ENCODE data around the gene TBCK. TPM values are rescaled to one million over a fixed set of nuclear protein-coding genes. Genes with fewer than 3 reads are reported as not detected.

Gene TBCK
- polyA plus RNA-seq, 6 donors from 2014 or later, result 11.3 to 34.9 (median 22.2) TPM

DNA sequence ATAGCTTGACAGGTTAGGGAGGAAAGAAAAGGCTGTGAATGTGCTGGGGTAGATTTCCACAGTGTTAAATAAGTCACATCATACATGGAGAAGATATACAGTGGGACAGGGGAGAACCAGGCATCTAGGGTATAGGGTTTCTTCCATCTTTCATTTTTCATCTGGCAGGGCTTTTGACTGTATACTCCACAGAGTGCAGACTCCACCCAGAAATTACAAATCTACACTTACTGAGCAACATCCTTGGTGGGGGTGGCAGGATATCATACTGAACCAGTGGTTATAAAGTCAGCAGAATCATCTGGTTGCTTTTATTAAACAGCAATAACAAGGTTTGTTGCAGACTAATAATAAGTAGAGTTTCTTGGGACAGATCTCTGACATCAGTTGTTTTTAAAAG is 266.5 kb downstream of the TBCK start:
- peaks cover 8 to 18% of the 10 kb centered on the region in 2 donors for H3K36me3 Mint-ChIP-seq
- no peaks in the 10 kb centered on the region for H3K9me3 Mint-ChIP-seq
- no peaks in the 10 kb centered on the region for H3K4me1 Mint-ChIP-seq

DNA sequence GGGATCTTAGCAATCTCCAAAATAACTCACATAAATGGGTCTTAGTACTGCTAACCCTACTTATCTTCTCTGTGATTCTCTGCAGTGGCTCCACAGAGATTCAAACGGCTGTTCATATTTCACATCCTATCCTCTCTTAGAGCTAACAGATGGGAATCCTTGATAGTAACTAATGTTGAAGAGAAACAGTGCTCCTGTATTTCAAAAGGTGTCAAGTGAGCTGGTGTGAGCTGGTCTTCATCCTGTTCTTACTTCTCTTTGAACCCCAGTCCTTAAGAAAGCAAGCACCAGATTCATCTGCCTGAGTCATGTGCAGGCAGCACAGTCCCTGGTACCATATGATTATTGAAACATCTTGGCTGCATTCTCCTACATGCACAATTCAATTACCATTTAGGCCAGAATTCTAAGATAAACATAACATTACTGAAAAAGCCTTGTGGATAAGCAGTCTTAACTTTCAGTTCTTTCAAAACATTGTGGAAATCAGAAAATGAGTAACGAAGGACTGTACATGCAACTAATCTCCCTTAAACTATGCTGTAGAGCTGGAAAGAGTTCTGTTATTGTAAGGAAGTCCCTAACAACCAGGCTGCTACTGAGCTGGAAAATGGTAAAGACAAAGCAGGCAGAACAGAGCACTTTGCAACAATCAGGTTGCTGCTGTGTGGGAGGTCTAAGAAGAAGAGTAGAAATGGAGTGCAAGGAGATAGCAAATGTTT is 267.6 kb downstream of the TBCK start:
- no peak overlapping the region for H3K4me3 Mint-ChIP-seq
- DNase-seq (no peak), ATAC-seq (ENCODE audit: low read depth in 2 of 2) (no peak)
- H3K4me1 Mint-ChIP-seq, result no peaks in the 10 kb centered on the region
- H3K27me3 Mint-ChIP-seq, result no peaks in the 10 kb centered on the region
- H3K9me3 Mint-ChIP-seq, result no peaks in the 10 kb centered on the region
- H3K27ac Mint-ChIP-seq, result no peak overlapping the region
- H3K36me3 Mint-ChIP-seq, result peaks cover 8 to 18% of the 10 kb centered on the region in 2 donors

More for the DNA sequence above, 266.5 kb downstream of the TBCK start:
- H3K27ac Mint-ChIP-seq, result no peak overlapping the region
- no peak for DNase-seq
- no peak for ATAC-seq (ENCODE audit: low read depth in 2 of 2)
- H3K4me3 Mint-ChIP-seq, result no peak overlapping the region
- H3K27me3 Mint-ChIP-seq, result no peaks in the 10 kb centered on the region

DNA sequence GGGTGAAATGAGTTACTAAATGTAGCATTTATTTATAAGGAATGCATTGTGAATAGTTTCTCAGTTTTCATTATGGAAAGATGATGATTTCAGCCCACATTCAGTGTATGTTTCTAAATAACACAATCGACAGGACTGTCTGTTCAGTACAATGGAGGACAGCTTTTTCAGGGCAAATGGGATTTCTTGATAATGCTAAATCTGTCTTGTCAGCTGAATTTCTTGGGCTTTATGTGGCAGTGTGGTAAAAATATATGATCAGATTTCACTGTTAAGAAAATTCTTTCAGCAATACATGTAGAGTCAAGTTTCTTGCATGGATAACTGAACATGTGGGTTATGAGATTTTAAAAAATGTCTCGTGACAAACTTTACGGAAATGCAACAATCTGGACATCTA is 269.9 kb downstream of the TBCK start:
- Mint-ChIP-seq H3K4me3 (no peak overlapping the region), H3K27me3 (no peaks in the 10 kb centered on the region), H3K27ac (no peak overlapping the region), H3K36me3 (peaks cover 8 to 18% of the 10 kb centered on the region in 2 donors), H3K4me1 (no peaks in the 10 kb centered on the region), H3K9me3 (no peaks in the 10 kb centered on the region)
- ATAC-seq (ENCODE audit: low read depth in 2 of 2) (no peak), DNase-seq (no peak)

DNA sequence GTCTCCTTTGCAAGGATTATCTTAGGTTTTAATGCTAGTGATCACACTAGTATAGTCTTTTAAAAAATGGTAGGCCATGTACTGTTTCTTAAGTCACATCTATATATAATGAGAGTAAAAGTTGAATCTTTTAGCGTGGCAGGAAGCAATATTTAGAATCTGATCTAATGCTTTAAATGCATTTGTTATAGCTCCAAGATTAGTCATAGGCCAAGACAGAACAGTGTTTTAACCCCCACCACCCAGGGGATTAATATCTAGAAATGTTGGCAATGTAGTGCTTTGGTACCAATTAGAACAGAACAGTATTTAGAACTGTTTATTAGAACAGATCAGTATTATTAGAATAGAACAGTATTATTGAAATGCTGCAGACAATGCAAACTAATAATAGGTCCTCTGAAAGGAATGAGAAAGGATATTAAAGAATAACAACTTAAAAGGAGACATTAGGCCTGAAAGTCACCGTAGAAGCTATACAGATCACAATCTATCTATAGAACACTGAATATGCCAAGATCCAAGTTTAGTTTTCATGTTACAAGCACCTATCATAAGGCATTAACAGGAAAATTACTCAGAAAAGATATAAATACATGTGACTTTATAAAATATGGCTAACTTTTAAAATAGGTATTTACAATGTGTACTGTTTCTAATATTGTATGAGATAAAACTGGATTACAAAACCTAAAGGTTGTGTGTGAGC is 274.6 kb downstream of the TBCK start:
- ATAC-seq (ENCODE audit: low read depth in 2 of 2) (no peak), DNase-seq (no peak)
- Mint-ChIP-seq H3K4me3 (no peak overlapping the region), H3K27ac (no peak overlapping the region), H3K36me3 (peaks cover 7 to 8% of the 10 kb centered on the region in 2 donors), H3K27me3 (no peaks in the 10 kb centered on the region), H3K9me3 (no peaks in the 10 kb centered on the region), H3K4me1 (no peaks in the 10 kb centered on the region)

DNA sequence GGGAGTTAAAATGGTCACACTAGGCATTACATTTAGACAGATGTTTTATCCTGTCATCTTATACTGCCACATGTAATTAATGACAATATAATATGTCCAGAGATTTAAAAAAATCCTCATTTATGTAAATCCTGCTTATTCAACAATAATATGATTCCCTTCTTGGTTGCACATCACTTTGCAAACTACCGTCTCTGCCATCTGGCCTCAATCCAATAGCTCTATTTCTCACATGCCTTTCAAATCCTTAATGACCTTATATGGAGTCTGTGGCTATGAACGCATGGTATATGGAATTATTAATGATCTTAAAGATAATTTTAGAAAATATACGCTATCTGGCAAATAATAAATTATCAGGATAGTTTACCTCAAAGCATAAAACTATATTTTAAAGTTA is 276.2 kb downstream of the TBCK start:
- no peaks in the 10 kb centered on the region for H3K4me1 Mint-ChIP-seq
- no peak overlapping the region for H3K4me3 Mint-ChIP-seq
- DNase-seq (no peak), ATAC-seq (ENCODE audit: low read depth in 2 of 2) (no peak)
- H3K9me3 Mint-ChIP-seq, result no peaks in the 10 kb centered on the region
- H3K27ac Mint-ChIP-seq, result no peak overlapping the region
- no peaks in the 10 kb centered on the region for H3K27me3 Mint-ChIP-seq
- H3K36me3 Mint-ChIP-seq, result no peaks in the 10 kb centered on the region

DNA sequence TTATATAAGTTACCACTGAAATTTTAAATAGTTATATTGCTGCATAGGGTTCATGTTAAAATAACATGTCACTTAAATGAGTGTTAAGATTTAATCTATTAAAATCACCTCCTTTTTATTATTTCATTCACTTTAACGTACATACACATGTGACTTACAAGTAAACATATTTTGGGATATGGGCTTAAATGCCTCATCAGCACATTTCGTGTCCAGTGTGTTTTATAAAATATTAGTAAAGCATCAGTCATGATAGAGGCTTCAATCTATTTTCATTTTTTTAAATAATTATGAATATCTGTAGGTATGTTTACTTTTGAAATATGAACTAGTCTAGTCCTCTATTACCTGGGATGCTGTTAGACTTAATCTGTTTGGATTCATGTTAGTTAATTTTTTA is 277.1 kb downstream of the TBCK start:
- Mint-ChIP-seq H3K4me3 (no peak overlapping the region), H3K4me1 (no peaks in the 10 kb centered on the region), H3K36me3 (no peaks in the 10 kb centered on the region), H3K9me3 (no peaks in the 10 kb centered on the region), H3K27me3 (no peaks in the 10 kb centered on the region), H3K27ac (no peak overlapping the region)
- ATAC-seq (ENCODE audit: low read depth in 2 of 2) (no peak), DNase-seq (no peak)

DNA sequence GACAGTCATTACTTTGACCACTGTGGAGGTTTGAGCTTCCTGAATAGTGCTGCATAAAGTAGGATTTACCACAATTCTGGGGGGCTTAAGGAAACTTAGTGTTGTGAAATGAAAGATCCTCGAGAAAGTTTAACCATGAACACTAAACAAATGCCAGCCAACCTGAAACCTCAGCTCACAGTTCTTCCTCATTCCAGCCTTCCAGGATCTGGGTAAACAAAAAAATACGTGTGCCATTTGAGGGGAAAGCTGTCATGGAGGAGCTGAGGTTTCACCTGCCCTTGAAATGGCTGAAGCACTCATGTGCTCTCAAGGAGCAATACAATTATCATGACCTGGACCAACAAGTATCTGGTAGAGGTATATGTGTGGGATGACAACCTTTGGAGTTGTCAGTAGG is 278.0 kb downstream of the TBCK start:
- Mint-ChIP-seq H3K4me1 (no peaks in the 10 kb centered on the region), H3K36me3 (no peaks in the 10 kb centered on the region), H3K9me3 (peaks cover 0 to 2% (median 0%) of the 10 kb centered on the region in 7 donors), H3K27me3 (no peaks in the 10 kb centered on the region), H3K27ac (no peak overlapping the region), H3K4me3 (no peak overlapping the region)
- no peak for DNase-seq
- no peak for ATAC-seq (ENCODE audit: low read depth in 2 of 2)

DNA sequence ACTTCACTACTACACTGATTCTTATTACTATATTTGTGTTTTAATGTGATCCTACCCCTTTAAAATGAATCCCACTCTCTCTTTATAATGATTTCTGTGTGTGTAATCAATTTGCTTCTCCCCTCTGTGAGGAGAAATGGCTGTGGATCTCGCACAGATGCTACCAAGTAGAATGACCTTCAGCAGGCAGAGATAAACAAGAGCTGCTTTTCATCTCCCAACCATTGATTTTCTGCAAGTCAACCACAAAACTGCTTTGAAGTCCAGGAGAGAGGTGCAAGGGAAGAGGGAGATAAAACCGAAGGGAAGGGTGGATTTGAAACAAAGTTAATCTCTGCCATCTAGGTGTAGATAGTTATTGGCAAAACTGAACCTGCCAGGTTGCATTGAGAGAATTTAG is 279.2 kb downstream of the TBCK start:
- H3K4me1 Mint-ChIP-seq, result no peaks in the 10 kb centered on the region
- no peak overlapping the region for H3K4me3 Mint-ChIP-seq

DNA sequence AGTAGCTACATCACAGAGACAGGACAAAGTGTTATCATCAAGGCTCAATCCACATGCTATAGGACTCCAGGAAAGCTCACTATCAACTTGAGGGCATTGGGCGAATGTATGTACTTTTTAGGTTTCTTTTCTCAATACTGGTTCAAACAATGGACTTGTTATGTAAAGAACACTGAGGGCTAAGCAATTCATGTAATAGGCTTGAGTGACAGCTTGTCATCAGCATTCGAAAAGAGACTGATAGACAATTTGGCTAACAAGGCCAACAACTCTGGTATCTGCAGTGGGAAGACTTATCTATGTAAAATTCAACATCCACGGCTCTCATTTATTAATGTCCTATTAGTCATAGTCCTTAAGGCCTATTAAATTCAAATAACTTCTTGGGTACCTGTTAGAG is 279.7 kb downstream of the TBCK start:
- H3K4me3 Mint-ChIP-seq, result no peak overlapping the region
- H3K9me3 Mint-ChIP-seq, result peaks cover 0 to 15% (median 10%) of the 10 kb centered on the region in 7 donors
- ATAC-seq (ENCODE audit: low read depth in 2 of 2) (no peak), DNase-seq (no peak)
- no peaks in the 10 kb centered on the region for H3K4me1 Mint-ChIP-seq
- no peak overlapping the region for H3K27ac Mint-ChIP-seq
- no peaks in the 10 kb centered on the region for H3K27me3 Mint-ChIP-seq
- H3K36me3 Mint-ChIP-seq, result peaks cover 10 to 12% of the 10 kb centered on the region in 2 donors

More for the DNA sequence above, 279.2 kb downstream of the TBCK start:
- no peak overlapping the region for H3K27ac Mint-ChIP-seq
- DNase-seq, result no peak
- peaks cover 0 to 10% (median 5%) of the 10 kb centered on the region in 7 donors for H3K9me3 Mint-ChIP-seq
- ATAC-seq (ENCODE audit: low read depth in 2 of 2), result no peak
- H3K36me3 Mint-ChIP-seq, result peaks cover 5 to 8% of the 10 kb centered on the region in 2 donors
- H3K27me3 Mint-ChIP-seq, result no peaks in the 10 kb centered on the region

DNA sequence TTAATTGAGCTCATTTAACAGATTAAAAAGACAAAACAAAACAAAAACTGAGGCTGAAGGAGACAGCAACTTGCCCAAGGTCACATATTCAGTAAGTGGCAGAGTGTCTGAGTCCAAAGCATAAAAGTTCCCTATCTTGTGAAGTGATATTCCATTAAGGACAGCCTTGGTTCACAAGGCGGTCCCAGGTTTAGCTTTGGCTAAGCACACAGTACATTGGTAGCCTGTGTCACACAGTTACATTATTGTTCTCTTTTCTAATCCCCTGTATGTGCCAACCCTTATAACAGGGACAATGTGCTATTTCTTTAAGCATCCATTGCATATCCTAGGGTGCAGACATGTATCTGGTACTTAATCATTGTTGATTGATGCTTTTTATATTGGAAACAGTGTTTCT is 280.8 kb downstream of the TBCK start:
- DNase-seq, result no peak
- Mint-ChIP-seq H3K4me1 (no peaks in the 10 kb centered on the region), H3K27ac (no peak overlapping the region), H3K4me3 (no peak overlapping the region), H3K9me3 (peaks cover 0 to 24% (median 13%) of the 10 kb centered on the region in 7 donors), H3K36me3 (peaks cover 15% of the 10 kb centered on the region in 2 donors), H3K27me3 (peaks cover 0 to 3% (median 0%) of the 10 kb centered on the region in 3 donors)
- no peak for ATAC-seq (ENCODE audit: low read depth in 2 of 2)

DNA sequence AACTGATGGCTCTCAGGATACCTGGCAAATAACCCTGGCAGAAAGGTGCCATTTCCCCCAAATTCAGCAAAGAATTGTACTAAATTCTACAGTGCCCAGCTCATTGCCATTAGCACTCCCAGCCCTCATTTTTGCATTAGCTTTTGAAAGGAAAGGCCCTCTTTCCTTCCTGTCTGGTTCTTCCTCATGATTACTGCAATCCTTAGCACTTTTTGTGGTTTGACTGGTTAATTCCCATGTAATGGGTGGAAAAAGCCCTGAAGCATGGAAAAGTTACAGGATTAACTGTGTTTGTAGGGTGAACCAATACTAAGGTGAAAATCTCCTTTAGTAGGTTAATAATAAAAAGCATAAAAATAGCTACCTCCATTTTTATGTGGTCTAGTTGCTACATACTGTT is 281.3 kb downstream of the TBCK start:
- Mint-ChIP-seq H3K4me1 (no peaks in the 10 kb centered on the region), H3K36me3 (peaks cover 16 to 19% of the 10 kb centered on the region in 2 donors), H3K4me3 (no peak overlapping the region), H3K9me3 (peaks cover 0 to 29% (median 17%) of the 10 kb centered on the region in 7 donors), H3K27me3 (peaks cover 0 to 5% (median 0%) of the 10 kb centered on the region in 3 donors), H3K27ac (no peak overlapping the region)
- ATAC-seq (ENCODE audit: low read depth in 2 of 2) (no peak), DNase-seq (no peak)

DNA sequence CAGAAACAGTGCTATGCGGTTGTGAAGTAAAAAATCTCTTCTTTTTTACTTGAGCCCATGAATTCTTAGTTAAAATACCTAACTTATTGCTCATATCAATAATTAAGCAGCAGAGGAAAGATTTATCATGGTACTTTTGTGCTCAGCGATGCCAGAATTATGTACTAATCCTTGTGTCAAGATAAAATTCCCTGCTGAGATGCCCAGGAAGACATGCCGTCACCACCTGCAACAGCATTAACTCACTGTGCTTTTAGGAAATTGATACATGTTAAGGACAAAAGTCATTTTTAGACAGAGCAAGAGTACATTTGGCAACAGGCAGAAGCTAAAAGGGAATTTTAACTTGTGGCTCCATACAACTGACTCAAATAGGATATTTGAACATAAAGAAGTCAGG is 281.8 kb downstream of the TBCK start:
- peaks cover 0 to 5% (median 0%) of the 10 kb centered on the region in 3 donors for H3K27me3 Mint-ChIP-seq
- H3K4me1 Mint-ChIP-seq, result no peaks in the 10 kb centered on the region
- ATAC-seq (ENCODE audit: low read depth in 2 of 2) (no peak), DNase-seq (no peak)
- H3K36me3 Mint-ChIP-seq, result peaks cover 16 to 19% of the 10 kb centered on the region in 2 donors
- H3K27ac Mint-ChIP-seq, result no peak overlapping the region
- H3K4me3 Mint-ChIP-seq, result no peak overlapping the region
- peaks cover 0 to 33% (median 17%) of the 10 kb centered on the region in 7 donors for H3K9me3 Mint-ChIP-seq

DNA sequence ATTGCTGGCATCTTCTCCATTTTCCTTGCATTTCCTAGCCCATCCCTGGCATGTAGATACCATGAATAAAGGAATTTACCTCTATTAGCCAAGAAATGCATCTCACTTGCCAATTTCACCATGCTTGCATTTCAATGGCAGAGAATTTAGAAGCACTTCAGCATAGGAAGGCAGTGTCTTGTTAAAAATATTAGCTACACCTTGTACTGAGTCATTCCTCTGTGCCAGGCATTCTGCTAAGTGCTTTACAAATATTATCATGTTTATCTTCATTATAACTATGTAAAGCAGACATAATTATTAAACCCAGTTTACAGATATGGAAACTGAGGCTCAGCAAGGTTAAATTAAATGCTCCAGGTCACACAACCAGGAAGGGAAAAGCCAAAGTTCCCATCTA is 282.5 kb downstream of the TBCK start:
- H3K4me3 Mint-ChIP-seq, result no peak overlapping the region
- DNase-seq, result no peak
- peaks cover 16 to 19% of the 10 kb centered on the region in 2 donors for H3K36me3 Mint-ChIP-seq
- H3K9me3 Mint-ChIP-seq, result peaks cover 0 to 33% (median 17%) of the 10 kb centered on the region in 7 donors
- H3K27me3 Mint-ChIP-seq, result peaks cover 0 to 5% (median 0%) of the 10 kb centered on the region in 3 donors
- H3K27ac Mint-ChIP-seq, result no peak overlapping the region
- H3K4me1 Mint-ChIP-seq, result no peaks in the 10 kb centered on the region
- ATAC-seq (ENCODE audit: low read depth in 2 of 2), result no peak

DNA sequence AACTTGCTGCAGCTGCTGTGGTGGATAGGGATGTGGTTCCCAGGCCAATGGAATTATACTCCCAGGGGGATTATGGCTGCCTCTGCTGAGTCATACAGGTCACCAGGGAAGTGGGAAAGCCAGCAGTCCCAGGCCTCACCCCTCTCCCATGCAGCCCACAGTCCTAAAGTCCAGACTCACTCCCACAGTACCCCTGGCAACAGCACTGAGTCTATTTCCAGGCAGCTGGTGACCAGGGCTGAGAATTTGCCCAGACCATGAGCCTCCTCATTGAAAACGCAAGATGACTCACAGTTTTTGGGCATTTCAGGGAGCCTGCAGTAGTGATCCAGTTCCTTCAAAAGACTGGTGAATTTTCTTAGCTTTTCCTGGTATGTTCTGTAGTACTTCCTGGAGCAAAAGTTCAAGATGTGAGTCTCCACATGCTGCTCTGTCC is 283.1 kb downstream of the TBCK start:
- no peak for ATAC-seq (ENCODE audit: low read depth in 2 of 2)
- peaks cover 16 to 19% of the 10 kb centered on the region in 2 donors for H3K36me3 Mint-ChIP-seq
- no peak overlapping the region for H3K4me3 Mint-ChIP-seq

More for the DNA sequence above, 283.1 kb downstream of the TBCK start:
- DNase-seq, result no peak
- Mint-ChIP-seq H3K9me3 (peaks cover 5 to 38% (median 19%) of the 10 kb centered on the region in 7 donors), H3K4me1 (no peaks in the 10 kb centered on the region), H3K27me3 (peaks cover 0 to 5% (median 0%) of the 10 kb centered on the region in 3 donors), H3K27ac (no peak overlapping the region)

All from naive B cell (primary cell).